Retina (tissue), 1 donor: ENCODE data around the gene SLC7A11.
A peak's percentile ranks its signal among the peaks of the same experiment; 100 is the strongest.

ENCODE experiments used
- DNase-seq: peaks from one replicate; pipeline ENCODE4 v3.0.0-alpha.2; 2016

Gene SLC7A11

GRCh38 chr4:138242076-138242833, at the start of gene SLC7A11:
TSS of gene SLC7A11 (minus strand) at chr4:138242349. CDS start at chr4:138242069, 280 bp downstream.
- DNase-seq: peak; percentile 61

GRCh38 chr4:138291431-138291830, 49.3 kb upstream of the SLC7A11 start:
- no peak for DNase-seq

- DNase-seq: no peak
Measured at GRCh38 chr4:138290805-138291204, 48.7 kb upstream of the SLC7A11 start.

- DNase-seq: no peak
Measured at GRCh38 chr4:138279286-138279685, 37.1 kb upstream of the SLC7A11 start.

- no peak for DNase-seq
Measured at GRCh38 chr4:138277133-138277532, 35.0 kb upstream of the SLC7A11 start.

- DNase-seq: no peak
Measured at GRCh38 chr4:138275963-138276621, 33.9 kb upstream of the SLC7A11 start.

GRCh38 chr4:138275216-138275615, 33.1 kb upstream of the SLC7A11 start:
- no peak for DNase-seq

- no peak for DNase-seq
Measured at GRCh38 chr4:138269175-138269574, 27.0 kb upstream of the SLC7A11 start.

- no peak for DNase-seq
Measured at GRCh38 chr4:138267835-138268234, 25.7 kb upstream of the SLC7A11 start.

- no peak for DNase-seq
Measured at GRCh38 chr4:138266948-138267347, 24.8 kb upstream of the SLC7A11 start.

- DNase-seq: no peak
Measured at GRCh38 chr4:138263247-138263816, 21.2 kb upstream of the SLC7A11 start.

- no peak for DNase-seq
Measured at GRCh38 chr4:138262469-138262868, 20.3 kb upstream of the SLC7A11 start.

- DNase-seq: no peak
Measured at GRCh38 chr4:138262030-138262429, 19.9 kb upstream of the SLC7A11 start.

GRCh38 chr4:138259824-138260223, 17.7 kb upstream of the SLC7A11 start:
- no peak for DNase-seq

GRCh38 chr4:138259271-138259670, 17.1 kb upstream of the SLC7A11 start:
- DNase-seq: no peak

GRCh38 chr4:138256608-138257007, 14.5 kb upstream of the SLC7A11 start:
- DNase-seq: no peak

- DNase-seq: no peak
Measured at GRCh38 chr4:138255917-138256597, 13.9 kb upstream of the SLC7A11 start.

GRCh38 chr4:138252551-138252950, 10.4 kb upstream of the SLC7A11 start:
- no peak for DNase-seq

GRCh38 chr4:138251938-138252337, 9.8 kb upstream of the SLC7A11 start:
- no peak for DNase-seq

- no peak for DNase-seq
Measured at GRCh38 chr4:138249132-138249531, 7.0 kb upstream of the SLC7A11 start.

- DNase-seq: no peak
Measured at GRCh38 chr4:138248058-138248457, 5.9 kb upstream of the SLC7A11 start.

- no peak for DNase-seq
Measured at GRCh38 chr4:138247643-138248042, 5.5 kb upstream of the SLC7A11 start.

- DNase-seq: no peak
Measured at GRCh38 chr4:138243369-138243768, 1.2 kb upstream of the SLC7A11 start.

- DNase-seq: no peak
Measured at GRCh38 chr4:138242834-138243156, 646 bp upstream of the SLC7A11 start.
